Stimulated activated CD4-positive, alpha-beta T cell treated with anti-CD3 and anti-CD28 coated beads, Interleukin-12 subunit alpha, Interleukin-12 subunit beta, amount 100 ng/mL, for 24 hours (primary cell): ENCODE measurements around the gene MN1.

Source experiments
- DNase-seq, 2 experiments: peaks; one replicate each; pipeline ENCODE4 v3.0.0-alpha.2; 2020; ENCODE audit warnings: low read depth in 2 of 2

The MN1 gene

GRCh38 chr22:27800250-27801201 lies 1.0 kb downstream of the MN1 start:
- DNase-seq: no peak

- no peak for DNase-seq
Measured at GRCh38 chr22:27799827-27800249, 1.7 kb downstream of the MN1 start.

GRCh38 chr22:27799015-27799826 lies 2.3 kb downstream of the MN1 start:
- DNase-seq: no peak

- DNase-seq: no peak
Measured at GRCh38 chr22:27798511-27799014, 3.0 kb downstream of the MN1 start.

GRCh38 chr22:27797520-27798391 lies 3.8 kb downstream of the MN1 start:
- no peak for DNase-seq

- DNase-seq: no peak
Measured at GRCh38 chr22:27796829-27797519, 4.6 kb downstream of the MN1 start.

- no peak for DNase-seq
Measured at GRCh38 chr22:27795696-27796517, 5.6 kb downstream of the MN1 start.

- no peak for DNase-seq
Measured at GRCh38 chr22:27795053-27795452, 6.5 kb downstream of the MN1 start.

- no peak for DNase-seq
Measured at GRCh38 chr22:27794226-27794625, 7.3 kb downstream of the MN1 start.

GRCh38 chr22:27793576-27793975 lies 8.0 kb downstream of the MN1 start:
- no peak for DNase-seq

- no peak for DNase-seq
Measured at GRCh38 chr22:27792452-27793161, 8.9 kb downstream of the MN1 start.

GRCh38 chr22:27791859-27792241 lies 9.7 kb downstream of the MN1 start:
- DNase-seq: no peak

GRCh38 chr22:27791159-27791858 lies 10.2 kb downstream of the MN1 start:
- DNase-seq: no peak

GRCh38 chr22:27790376-27791158 lies 11.0 kb downstream of the MN1 start:
- no peak for DNase-seq

GRCh38 chr22:27788500-27789288 lies 12.9 kb downstream of the MN1 start:
- no peak for DNase-seq

- DNase-seq: no peak
Measured at GRCh38 chr22:27786965-27787364, 14.6 kb downstream of the MN1 start.

- no peak for DNase-seq
Measured at GRCh38 chr22:27786291-27786932, 15.1 kb downstream of the MN1 start.
